NCI-H2171 (cell line): ENCODE results near the gene ITIH5.

Experiments
- DNase-seq: peaks from one replicate; lab custom pipeline; 2025; lab: John Stamatoyannopoulos, UW

Gene ITIH5

DNA sequence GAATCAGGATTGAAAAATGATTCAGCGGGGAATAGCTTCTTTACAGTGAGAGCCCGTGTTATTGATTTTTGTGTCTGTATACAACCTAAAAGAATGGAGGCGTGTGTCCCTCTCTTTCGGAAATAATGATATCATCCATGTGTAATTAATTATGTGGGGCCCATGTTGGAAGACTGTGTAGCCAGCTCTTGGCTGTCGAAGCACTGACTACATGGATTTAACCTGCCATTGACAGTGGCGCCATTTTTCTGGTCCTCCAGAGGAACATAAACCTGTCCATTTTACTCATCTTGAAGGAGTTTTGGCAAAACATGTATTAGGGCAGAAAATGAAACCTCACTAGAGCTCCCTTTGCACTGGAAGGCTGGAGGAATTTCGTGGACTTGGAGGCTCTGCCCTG, 119.6 kb downstream of the ITIH5 start:
- DNase-seq = no peak

DNA sequence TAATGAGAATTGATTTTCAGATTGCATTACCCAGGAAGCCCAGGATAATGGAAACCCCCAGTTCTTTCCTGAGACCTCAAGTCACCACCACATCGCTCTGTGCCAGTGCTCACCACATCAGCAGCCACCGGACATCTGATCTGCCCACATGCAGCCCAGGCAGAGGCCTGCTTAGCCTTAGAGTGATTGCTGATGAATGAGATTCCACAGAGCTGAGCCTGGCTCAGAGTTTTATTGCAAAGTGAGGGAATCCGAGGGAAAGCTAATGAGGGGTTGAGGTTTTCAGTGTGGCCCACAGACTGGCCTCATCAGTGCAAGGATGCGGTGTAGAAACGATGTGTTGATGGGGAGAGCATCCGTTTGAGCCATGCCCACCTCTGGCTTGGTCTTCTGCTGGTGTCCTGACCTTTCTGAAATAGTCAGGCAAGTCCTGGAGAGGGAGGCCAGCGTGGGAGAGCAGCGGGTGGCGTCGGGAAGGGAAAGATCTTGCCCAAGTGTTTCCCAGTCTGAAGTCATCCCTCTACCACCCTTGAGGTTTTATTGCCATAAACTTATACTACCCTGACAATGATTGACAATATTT, 120.3 kb downstream of the ITIH5 start:
- DNase-seq = no peak

DNA sequence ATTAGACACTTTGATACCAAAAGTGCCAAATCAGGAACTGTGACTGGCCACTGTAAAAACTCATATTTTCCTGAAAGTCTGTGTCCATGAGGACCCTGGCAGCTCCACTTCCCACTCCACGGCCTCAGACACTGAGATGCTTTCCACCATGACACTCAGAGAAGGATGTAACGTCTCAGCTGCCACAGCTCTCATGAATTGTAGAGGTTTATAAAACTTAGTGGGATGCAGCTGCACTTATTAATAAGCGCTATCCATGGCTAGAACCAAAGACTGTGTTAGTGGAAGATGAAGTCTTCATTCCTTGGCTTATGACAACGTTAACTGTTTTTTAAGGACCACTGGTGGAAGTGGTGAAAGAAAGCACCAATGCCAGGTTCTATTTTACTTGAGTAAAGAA, 121.0 kb downstream of the ITIH5 start:
- DNase-seq = no peak

DNA sequence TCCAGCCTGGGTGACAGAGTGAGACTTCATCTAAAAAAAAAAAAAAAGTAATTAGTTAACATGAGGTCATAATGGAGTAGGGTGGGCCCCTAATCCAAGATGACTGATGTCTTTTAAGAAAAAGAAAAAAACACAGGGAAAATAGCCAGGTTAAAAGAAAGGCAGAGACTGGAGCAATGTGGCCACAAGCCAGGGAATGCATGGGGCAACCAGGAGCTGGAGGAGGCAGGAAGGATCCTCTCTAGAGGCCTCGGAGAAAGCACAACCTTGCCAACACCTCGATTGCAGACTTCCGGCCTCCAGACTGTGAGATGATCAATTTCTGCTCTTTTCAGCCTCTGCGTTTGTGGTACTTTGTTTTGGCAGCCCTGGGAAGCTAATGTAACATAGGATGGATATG, 121.5 kb downstream of the ITIH5 start:
- DNase-seq = no peak

GRCh38 chr10:7544203-7544602, 122.6 kb downstream of the ITIH5 start:
- DNase-seq = no peak

DNA sequence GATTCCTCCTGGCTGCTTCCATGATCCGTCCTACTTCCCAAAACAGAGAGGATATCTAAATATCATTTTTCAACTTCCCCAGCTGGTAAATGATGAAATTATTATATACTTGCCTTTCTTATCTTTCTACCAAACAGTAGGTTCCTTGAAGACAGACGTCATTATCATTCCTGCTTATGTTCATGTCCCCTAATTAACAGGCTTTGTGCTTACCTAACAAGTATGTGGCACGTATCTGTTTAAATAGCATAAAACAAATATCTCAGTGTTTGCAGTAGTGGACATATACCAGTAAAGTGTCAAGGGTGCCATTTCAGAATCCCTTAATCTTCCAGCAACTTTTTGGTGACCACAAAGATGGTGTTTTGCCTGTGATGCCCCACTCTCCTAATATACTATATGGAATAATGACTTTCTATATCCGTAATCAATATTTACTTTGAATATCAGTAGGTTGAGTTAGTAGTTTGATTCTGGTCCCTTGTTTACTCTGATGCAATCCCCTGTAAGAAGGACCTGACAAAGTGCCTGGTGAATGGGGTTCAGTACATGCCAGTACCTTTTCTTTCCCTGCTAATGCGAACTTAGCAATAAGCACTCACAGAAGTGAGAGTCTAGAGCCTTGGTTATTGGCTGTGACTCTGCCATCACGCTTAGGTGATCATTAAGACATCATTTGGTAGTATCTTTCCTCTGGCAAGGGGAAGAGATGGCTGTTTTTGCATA, 124.4 kb downstream of the ITIH5 start:
- DNase-seq = no peak

- no peak for DNase-seq
Observed at GRCh38 chr10:7541137-7542087, 125.4 kb downstream of the ITIH5 start.

GRCh38 chr10:7538970-7539654, 127.7 kb downstream of the ITIH5 start:
- DNase-seq = no peak

DNA sequence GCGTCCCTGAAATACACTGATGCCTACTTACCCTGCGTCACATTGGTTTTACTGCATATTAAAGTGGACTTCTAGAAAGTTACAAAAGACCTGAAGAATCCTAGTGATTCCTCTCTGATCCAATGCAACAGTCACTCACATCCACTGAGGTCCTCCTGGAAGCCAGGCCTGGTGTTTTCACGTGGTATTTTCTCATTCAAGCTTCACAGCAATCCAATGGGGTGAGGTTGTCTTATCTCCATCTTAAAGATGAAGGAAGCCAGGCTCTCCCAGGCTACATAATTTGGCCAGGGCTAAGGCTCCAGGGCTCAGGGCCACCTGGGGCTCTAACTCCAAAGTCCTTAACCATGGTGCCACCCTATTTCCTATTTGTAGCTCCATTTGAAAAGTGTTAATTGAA, 129.6 kb downstream of the ITIH5 start:
- DNase-seq = no peak

DNA sequence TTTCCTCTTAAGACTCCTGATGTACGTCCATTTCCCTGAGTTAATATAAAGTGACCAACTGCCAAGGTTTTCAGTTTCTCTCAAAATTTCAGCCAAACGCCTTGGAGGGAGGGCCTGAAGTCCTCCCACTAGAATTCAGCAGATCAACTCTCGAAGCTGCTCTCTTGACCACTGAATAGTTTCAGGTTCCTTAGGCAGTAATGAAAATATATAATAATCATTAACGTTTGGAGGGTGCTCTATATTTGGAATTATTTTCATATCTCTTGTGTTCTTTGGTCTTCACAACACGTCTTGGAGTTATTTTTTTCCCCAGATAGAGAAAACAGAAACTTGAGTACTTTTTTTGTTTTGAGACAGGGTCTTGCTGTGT, 132.3 kb downstream of the ITIH5 start:
- DNase-seq = no peak

- DNase-seq = no peak
Observed at GRCh38 chr10:7533657-7534479, 132.9 kb downstream of the ITIH5 start.

GRCh38 chr10:7532723-7533498, 133.9 kb downstream of the ITIH5 start:
- no peak for DNase-seq

DNA sequence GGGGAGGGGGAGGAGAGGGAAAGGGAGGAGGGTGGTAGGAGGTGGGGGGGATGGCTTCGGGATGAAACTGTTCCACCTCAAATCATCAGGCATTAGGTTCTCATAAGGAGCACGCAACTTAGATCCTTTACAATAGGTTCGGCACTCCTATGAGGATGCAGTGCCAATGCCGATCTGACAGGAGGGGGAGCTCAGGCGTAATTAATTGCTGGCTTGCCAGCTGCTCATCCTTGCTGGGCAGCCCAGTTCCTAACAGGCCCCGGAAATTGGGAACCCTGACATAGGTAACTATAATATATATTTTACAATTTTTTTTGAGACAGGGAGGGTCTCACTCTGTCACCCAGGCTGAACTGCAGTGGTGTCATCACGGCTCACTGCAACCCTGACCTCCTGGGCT, 137.1 kb downstream of the ITIH5 start:
- DNase-seq = no peak

GRCh38 chr10:7527468-7527867, 139.3 kb downstream of the ITIH5 start:
- DNase-seq = no peak

DNA sequence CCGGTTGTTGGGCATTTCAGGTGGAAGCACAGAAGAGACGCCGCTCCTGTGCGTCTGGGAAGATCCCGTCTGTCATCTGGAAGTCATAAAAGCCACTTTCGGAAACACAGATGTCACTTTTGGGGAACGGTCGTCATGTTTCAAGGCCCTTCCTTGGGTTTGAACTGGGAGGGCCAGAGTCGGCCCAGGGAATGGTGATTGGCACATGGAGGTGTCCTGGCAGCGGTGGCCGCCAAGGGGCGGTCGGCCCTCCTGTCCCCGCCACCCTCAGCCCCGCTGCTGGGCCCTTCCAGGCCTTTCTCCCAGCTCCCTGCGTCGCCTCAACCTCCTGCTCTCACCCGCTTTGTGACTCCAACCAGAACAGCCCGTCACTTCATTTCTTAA, 140.8 kb downstream of the ITIH5 start:
- DNase-seq = no peak

DNA sequence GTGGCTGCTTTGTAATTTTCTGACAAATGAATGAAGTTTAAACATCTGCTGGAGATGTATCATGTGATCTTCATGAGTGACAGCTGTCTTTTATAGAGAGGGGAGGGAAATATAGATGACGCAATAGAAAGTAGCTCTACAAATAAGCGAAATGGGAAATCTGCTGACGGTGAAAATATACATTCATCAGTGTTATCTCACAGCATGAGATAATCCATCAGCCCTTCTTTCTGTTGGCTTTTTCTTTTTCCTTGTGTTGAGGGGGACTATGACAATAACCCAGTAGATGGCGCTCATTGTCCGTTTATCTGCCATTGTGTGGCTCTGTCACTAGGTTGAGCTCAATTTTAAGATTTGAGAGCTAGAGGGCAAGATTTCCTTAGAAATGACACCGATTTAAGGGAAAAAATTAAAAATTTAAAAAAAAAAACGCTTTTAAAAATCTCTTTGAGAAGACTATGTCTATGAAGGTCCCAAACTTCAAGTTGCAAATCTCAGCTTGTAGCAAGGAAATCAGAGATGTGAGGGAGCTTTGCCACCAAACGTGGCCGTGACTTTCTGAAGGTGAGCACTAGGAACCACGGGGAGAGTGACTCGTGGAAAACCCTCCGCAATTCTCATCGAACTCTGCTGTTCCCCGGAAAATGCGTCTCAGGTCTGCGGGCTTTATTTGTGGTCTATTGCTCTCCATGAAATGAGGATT, 141.3 kb downstream of the ITIH5 start:
- DNase-seq = no peak

DNA sequence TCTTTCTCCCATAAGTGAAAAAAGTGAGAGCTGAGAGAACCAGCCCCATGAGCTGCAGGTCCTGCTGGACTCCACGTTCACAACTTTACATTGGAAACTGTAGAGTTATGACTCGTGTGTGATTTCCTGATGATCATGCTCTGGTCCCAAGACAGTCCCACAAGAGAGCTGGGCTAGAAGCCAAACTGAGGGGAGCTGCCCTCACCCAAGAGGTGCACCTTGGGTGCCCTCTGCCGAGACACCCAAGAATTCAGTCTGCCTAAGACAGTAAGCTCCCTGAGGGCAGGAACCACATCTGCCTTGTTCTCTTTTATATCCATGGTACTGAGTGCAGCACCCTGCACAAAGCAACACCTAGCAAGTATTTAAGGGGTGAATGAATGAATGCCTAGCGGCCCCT, 143.1 kb downstream of the ITIH5 start:
- DNase-seq = no peak

GRCh38 chr10:7520507-7521485, 146.0 kb downstream of the ITIH5 start:
- no peak for DNase-seq

DNA sequence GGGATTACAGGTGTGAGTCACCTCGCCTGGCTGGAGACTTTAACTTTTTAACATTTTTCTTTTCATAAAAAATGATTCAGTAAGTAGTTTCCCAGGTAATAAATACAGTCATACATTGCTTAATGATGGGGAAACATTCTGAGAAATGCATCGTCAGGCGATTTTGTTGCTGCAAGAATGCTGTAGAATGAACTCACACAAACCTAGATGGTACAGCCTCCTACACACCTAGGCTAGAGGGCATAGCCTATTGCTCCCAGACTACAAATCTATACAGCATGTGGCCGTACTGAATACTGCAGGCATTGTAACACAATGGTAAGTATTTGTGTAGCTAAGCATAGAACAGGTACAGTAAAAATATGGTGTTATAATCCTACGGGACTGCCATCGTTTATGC, 147.4 kb downstream of the ITIH5 start:
- DNase-seq = no peak
